ENCODE data around the gene CLCN3. TPM values are rescaled to one million over a fixed set of nuclear protein-coding genes. Genes with fewer than 3 reads are reported as not detected.
A peak's percentile ranks its signal among the peaks of the same experiment; 100 is the strongest.

The CLCN3 gene
- total RNA-seq, 1 donor from 2014 or later, result 45.9 TPM

GRCh38 chr4:169663402-169663801, 43.0 kb downstream of the CLCN3 start:
- Mint-ChIP-seq H3K4me1 (ENCODE audit: unreplicated experiment) (peaks cover 37% of the 10 kb centered on the region), H3K36me3 (peaks cover 20% of the 10 kb centered on the region), H3K4me3 (no peak overlapping the region), H3K27ac (no peak overlapping the region), H3K27me3 (no peaks in the 10 kb centered on the region), H3K9me3 (no peaks in the 10 kb centered on the region)
- no peak for DNase-seq (ENCODE audit: extremely low spot score, unreplicated experiment)
- TF ChIP-seq CTCF (conservative IDR thresholded peaks at IDR 0.05), result no peak

DNA sequence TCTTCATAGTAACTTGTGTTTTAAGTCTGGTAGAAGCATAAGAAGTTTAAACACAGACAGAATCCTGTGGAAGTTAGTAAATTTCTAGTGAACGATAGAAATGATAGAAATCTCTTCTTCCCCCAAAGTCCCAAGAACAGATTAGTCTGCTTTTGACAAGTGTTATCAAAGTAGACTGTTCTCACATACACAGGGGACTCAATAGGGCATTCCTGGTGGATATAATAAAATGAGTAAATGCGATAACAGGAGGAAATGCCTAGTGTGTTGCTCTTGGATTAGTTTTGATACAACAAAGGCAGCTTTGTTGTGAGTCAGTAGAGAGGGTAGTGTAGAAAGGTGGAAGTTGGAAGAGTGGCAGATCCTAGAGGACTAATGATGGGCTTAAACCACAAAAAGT, 43.5 kb downstream of the CLCN3 start:
- Mint-ChIP-seq H3K4me3 (peak overlapping the region; percentile 7), H3K27ac (no peak overlapping the region), H3K36me3 (peaks cover 20% of the 10 kb centered on the region), H3K4me1 (ENCODE audit: unreplicated experiment) (peaks cover 35% of the 10 kb centered on the region), H3K9me3 (no peaks in the 10 kb centered on the region), H3K27me3 (no peaks in the 10 kb centered on the region)
- DNase-seq (ENCODE audit: extremely low spot score, unreplicated experiment), result no peak
- no peak for TF ChIP-seq CTCF (conservative IDR thresholded peaks at IDR 0.05)

- no peaks in the 10 kb centered on the region for H3K9me3 Mint-ChIP-seq
- no peak for DNase-seq (ENCODE audit: extremely low spot score, unreplicated experiment)
- H3K4me1 Mint-ChIP-seq (ENCODE audit: unreplicated experiment), result peaks cover 32% of the 10 kb centered on the region
- no peak for TF ChIP-seq CTCF (conservative IDR thresholded peaks at IDR 0.05)
- H3K4me3 Mint-ChIP-seq, result no peak overlapping the region
- no peak overlapping the region for H3K27ac Mint-ChIP-seq
- H3K27me3 Mint-ChIP-seq, result no peaks in the 10 kb centered on the region
- peaks cover 20% of the 10 kb centered on the region for H3K36me3 Mint-ChIP-seq
Observed at GRCh38 chr4:169664615-169665014, 44.2 kb downstream of the CLCN3 start.

DNA sequence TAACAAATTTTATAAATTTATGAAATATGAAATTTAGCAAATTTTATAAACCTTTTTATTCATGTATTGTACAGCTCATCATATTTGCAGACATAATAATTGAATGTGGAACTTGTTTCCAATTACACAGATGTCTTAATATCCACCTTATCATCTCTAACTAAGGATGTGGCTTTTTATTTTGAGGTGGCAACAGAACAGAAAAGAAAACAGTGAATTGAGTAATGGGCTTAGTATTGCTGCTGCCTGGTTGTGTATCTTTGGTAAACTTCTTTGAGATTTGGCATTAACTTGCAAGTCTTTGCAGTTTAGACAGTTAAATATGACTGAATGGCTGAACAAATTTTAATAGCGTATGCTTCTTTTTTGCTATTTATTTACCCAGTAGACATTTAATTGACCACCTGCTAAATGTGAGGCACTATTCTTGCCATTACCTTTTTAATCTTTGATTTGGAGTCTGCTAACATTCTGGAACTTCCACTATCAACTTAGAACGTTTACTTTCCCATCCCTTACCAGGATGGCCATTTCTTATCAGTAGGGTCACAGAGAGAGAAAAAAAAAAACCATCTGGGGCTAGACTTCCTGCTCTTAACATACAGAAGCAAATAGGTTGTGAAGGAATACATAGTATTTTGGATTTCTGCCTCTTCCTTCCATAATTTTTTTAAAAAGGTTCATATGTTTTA, 44.8 kb downstream of the CLCN3 start:
- no peak for DNase-seq (ENCODE audit: extremely low spot score, unreplicated experiment)
- Mint-ChIP-seq H3K4me3 (no peak overlapping the region), H3K27ac (no peak overlapping the region), H3K36me3 (peaks cover 21% of the 10 kb centered on the region), H3K4me1 (ENCODE audit: unreplicated experiment) (peaks cover 28% of the 10 kb centered on the region), H3K9me3 (peaks cover 3% of the 10 kb centered on the region), H3K27me3 (no peaks in the 10 kb centered on the region)
- no peak for TF ChIP-seq CTCF (conservative IDR thresholded peaks at IDR 0.05)

- no peaks in the 10 kb centered on the region for H3K27me3 Mint-ChIP-seq
- peaks cover 6% of the 10 kb centered on the region for H3K9me3 Mint-ChIP-seq
- no peak for TF ChIP-seq CTCF (conservative IDR thresholded peaks at IDR 0.05)
- H3K27ac Mint-ChIP-seq, result no peak overlapping the region
- peaks cover 20% of the 10 kb centered on the region for H3K4me1 Mint-ChIP-seq (ENCODE audit: unreplicated experiment)
- H3K36me3 Mint-ChIP-seq, result peaks cover 31% of the 10 kb centered on the region
- no peak overlapping the region for H3K4me3 Mint-ChIP-seq
- no peak for DNase-seq (ENCODE audit: extremely low spot score, unreplicated experiment)
Observed at GRCh38 chr4:169668069-169668721, 47.8 kb downstream of the CLCN3 start.

Measured in type B pancreatic cell (in vitro differentiated cells).